AG20443 (cell line): ENCODE measurements around the gene NFATC2IP.
"Not testable (repeated sequence)": the region's sequence is repeated elsewhere in the genome, so short reads cannot be mapped to it uniquely, and the experiment has no call there.

Source experiments
- DNase-seq: peaks from one replicate; pipeline ENCODE4 v3.0.0; 2012; ENCODE audit warnings: low spot score, mixed read lengths

The NFATC2IP gene

GRCh38 chr16:28926284-28926683, 24.5 kb upstream of the NFATC2IP start:
- not testable (repeated sequence) for DNase-seq

GRCh38 chr16:28927815-28928214, 22.9 kb upstream of the NFATC2IP start:
- no peak for DNase-seq

- DNase-seq = no peak
Measured at GRCh38 chr16:28930203-28930602, 20.5 kb upstream of the NFATC2IP start.

- DNase-seq = no peak
Measured at GRCh38 chr16:28930652-28931051, 20.1 kb upstream of the NFATC2IP start.

GRCh38 chr16:28931801-28932225, 18.9 kb upstream of the NFATC2IP start, which contains the start of gene CD19:
Gene CD19, plus strand, starts transcription at chr16:28931971. Its CDS starts 30 bp downstream, at chr16:28932001.
- DNase-seq = no peak

- DNase-seq = no peak
Measured at GRCh38 chr16:28932339-28933141, 18.2 kb upstream of the NFATC2IP start.

GRCh38 chr16:28933171-28933570, 17.6 kb upstream of the NFATC2IP start:
- DNase-seq = no peak

GRCh38 chr16:28935346-28935745, 15.4 kb upstream of the NFATC2IP start:
- DNase-seq = no peak

- peak; percentile 92 for DNase-seq
Measured at GRCh38 chr16:28935924-28936783, 14.6 kb upstream of the NFATC2IP start.

- DNase-seq = no peak
Measured at GRCh38 chr16:28936784-28937155, 14.0 kb upstream of the NFATC2IP start.

- no peak for DNase-seq
Measured at GRCh38 chr16:28937222-28937876, 13.4 kb upstream of the NFATC2IP start.

- no peak for DNase-seq
Measured at GRCh38 chr16:28938721-28939120, 12.0 kb upstream of the NFATC2IP start.

- DNase-seq = not testable (repeated sequence)
Measured at GRCh38 chr16:28939825-28940224, 10.9 kb upstream of the NFATC2IP start.

- no peak for DNase-seq
Measured at GRCh38 chr16:28943281-28943680, 7.5 kb upstream of the NFATC2IP start.

GRCh38 chr16:28946681-28947080, 4.1 kb upstream of the NFATC2IP start:
- DNase-seq = no peak

GRCh38 chr16:28951410-28951943, 740 bp downstream of the NFATC2IP start:
- DNase-seq = no peak

- no peak for DNase-seq
Measured at GRCh38 chr16:28958216-28958615, 7.5 kb downstream of the NFATC2IP start.

- no peak for DNase-seq
Measured at GRCh38 chr16:28958836-28959235, 8.1 kb downstream of the NFATC2IP start.

- DNase-seq = no peak
Measured at GRCh38 chr16:28964072-28964471, 13.3 kb downstream of the NFATC2IP start.

- no peak for DNase-seq
Measured at GRCh38 chr16:28964496-28964895, 13.8 kb downstream of the NFATC2IP start.

- DNase-seq = no peak
Measured at GRCh38 chr16:28967156-28967555, 16.4 kb downstream of the NFATC2IP start.

- DNase-seq = not testable (repeated sequence)
Measured at GRCh38 chr16:28969696-28970095, 19.0 kb downstream of the NFATC2IP start.
